C4-2B (cell line): ENCODE data around the gene ST6GALNAC2.

Experiments used
- H3K27ac ChIP-seq: fragments of 450-650 bp; 2 replicates; pipeline ENCODE4 v1.5.1; 2017
- ZFX ChIP-seq: fragments of 450-650 bp; IDR thresholded peaks from 2 replicates; pipeline ENCODE4 v1.6.1; 2017
- TF ChIP-seq, protein P1 (sequence below): fragments of 450-650 bp; conservative IDR thresholded peaks from 2 replicates; pipeline ENCODE4 v1.5.1; 2017; ENCODE audit warnings: mild to moderate bottlenecking

The ST6GALNAC2 gene

DNA sequence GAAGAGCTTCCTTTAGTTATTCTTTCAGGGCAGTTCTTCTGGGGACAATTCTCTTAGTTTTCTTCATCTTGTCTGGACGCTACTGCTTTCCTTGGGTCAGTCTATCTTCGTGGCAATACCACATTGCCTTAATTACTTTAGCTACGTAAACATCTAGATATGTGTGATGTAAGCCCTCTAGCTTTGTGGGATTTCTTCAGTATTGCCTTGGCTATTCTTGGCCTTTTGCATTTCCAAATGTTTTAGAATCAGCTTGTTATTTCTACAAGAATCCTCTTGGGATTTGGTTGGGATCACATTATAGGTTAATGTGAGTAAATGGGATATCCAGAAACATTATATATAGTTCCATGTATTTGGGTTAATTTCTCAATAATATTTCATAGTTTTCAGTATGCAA is 9.0 kb upstream of the ST6GALNAC2 start:
- TF ChIP-seq, protein P1, sequence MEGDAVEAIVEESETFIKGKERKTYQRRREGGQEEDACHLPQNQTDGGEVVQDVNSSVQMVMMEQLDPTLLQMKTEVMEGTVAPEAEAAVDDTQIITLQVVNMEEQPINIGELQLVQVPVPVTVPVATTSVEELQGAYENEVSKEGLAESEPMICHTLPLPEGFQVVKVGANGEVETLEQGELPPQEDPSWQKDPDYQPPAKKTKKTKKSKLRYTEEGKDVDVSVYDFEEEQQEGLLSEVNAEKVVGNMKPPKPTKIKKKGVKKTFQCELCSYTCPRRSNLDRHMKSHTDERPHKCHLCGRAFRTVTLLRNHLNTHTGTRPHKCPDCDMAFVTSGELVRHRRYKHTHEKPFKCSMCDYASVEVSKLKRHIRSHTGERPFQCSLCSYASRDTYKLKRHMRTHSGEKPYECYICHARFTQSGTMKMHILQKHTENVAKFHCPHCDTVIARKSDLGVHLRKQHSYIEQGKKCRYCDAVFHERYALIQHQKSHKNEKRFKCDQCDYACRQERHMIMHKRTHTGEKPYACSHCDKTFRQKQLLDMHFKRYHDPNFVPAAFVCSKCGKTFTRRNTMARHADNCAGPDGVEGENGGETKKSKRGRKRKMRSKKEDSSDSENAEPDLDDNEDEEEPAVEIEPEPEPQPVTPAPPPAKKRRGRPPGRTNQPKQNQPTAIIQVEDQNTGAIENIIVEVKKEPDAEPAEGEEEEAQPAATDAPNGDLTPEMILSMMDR, result no peak
- no peak for TF ChIP-seq ZFX
- H3K27ac ChIP-seq, result no peak overlapping the region

DNA sequence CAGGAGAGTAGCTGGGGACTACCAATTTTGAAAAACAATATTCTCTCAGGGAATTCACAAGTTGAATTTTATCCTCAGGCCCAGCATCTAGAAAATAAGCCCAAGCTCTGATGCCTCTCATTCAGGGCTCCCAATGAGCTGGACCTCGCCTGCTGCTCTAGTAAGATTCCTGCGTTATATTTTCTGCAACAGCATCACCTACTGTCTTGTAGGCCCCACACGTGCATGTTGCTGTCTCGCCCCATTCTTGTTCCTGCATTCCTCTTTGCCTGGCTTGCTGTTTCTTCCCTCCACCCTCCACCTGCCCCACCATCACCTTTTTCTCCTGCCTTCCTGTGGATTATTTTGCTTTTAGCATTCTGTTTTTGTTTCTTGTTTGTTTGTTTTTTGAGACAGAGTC is 8.3 kb upstream of the ST6GALNAC2 start:
- no peak overlapping the region for H3K27ac ChIP-seq
- TF ChIP-seq, protein P1, result no peak
- no peak for TF ChIP-seq ZFX

DNA sequence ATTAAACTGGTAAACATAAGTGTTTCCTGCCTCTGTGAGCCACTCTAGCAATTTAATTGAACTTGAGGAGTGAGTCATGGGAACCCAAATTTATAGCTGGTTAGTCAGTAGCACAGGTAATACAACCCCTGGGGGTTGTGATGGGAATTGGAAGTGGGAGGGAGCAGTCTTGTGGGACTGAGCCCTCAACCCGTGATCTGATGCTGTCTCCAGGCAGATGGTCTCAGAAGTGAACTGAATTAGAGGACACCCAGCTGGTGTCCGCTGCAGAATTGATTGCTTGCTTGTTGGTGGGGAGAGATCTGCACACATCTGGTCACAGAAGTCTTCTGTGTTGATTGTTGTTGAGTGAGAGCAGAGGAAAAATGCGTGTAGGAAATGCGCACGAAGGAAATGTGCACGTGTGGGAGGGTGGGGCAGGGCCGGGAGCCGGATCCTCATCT is 7.7 kb upstream of the ST6GALNAC2 start:
- TF ChIP-seq, protein P1, result no peak
- TF ChIP-seq ZFX, result no peak
- H3K27ac ChIP-seq, result no peak overlapping the region

DNA sequence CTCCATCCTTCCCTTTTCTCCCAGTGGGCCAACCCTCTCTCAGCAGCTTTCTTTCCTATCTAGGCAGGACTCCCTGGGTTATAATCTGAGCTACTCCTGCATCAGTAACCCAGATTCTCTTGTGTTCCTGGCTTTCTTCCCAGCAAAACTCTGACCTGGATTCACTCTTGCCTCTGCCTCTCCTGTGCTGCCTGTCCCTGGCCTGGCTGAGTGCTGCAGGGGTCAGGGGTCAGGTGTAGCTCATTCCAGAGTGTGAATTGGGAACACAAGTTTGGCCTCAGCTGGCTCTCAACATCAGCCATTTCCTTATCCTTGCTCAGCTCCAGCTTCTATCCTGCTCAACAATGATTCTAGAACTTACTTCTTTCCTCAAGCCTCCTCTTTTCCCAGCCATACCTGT is 2.5 kb upstream of the ST6GALNAC2 start:
- no peak overlapping the region for H3K27ac ChIP-seq
- TF ChIP-seq, protein P1, result no peak
- TF ChIP-seq ZFX, result no peak

DNA sequence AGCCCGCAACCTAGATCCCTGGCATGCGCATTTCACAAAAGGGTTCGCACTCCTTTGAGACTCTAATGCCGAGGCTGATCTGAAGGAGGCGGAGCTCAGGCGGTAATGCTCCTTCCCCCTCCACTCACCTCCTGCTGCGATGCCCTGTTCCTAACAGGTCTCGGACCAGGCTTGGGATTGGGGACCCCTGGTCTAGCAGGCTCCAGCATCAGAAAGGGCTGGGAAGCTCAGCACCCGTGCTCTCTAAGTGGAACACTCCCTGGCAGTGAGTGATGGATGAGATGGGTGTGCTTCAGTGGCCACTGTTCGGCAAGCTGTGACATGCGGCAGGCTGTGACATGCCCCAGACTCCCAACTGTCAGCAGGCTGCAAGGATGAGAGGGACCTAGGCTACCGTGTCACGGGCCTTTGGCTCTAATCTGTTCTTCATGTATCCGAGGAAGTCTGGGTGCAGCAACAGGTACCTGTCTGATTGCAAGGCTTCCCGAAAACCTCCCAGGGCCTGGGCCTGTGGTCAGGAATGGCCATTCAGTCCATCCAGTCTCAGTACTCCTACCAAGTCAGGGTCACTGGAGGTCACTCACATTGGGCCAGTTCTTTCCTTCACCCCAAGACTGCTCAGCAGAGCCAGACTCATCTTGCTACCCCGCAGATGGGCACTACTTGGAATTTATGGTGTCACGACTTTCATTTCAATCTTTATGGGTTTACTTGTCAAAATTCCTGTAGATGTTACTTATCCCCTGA is 1.3 kb upstream of the ST6GALNAC2 start:
- H3K27ac ChIP-seq, result no peak overlapping the region
- TF ChIP-seq, protein P1, result no peak
- TF ChIP-seq ZFX, result no peak

DNA sequence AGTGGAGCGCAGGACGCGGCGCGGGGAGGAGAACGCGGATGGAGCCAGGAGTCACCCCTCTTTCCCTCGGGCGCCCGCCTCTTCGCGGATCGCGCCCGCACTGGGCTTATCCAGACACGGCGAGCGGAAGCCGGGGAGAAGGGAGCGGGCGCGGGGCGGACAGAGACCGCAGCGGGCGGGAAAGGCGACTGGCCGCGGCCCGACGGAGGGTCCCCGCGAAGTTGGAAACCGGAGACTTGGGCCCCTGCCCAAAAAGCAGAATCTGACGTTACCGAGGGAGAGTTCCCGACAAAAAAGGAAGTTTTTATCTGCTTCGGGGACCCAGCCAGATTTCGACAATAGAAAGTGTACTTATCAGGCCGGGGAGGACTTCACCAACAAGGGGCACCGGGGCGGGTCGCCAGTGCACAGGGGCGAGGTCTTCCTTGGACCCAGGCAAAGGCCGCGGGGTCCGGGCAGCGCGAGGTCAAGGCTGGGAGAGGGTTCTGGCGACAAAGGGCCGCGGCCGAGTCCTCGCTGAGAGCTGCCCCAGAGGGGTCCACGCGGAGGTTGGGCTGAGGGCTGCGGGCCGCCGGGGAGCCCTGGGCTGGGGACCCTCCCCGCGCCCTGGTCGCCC is 519 bp downstream of the ST6GALNAC2 start:
- no peak overlapping the region; the same call in 1 of the 2 replicates for H3K27ac ChIP-seq
- TF ChIP-seq, protein P1, result no peak
- TF ChIP-seq ZFX, result no peak

DNA sequence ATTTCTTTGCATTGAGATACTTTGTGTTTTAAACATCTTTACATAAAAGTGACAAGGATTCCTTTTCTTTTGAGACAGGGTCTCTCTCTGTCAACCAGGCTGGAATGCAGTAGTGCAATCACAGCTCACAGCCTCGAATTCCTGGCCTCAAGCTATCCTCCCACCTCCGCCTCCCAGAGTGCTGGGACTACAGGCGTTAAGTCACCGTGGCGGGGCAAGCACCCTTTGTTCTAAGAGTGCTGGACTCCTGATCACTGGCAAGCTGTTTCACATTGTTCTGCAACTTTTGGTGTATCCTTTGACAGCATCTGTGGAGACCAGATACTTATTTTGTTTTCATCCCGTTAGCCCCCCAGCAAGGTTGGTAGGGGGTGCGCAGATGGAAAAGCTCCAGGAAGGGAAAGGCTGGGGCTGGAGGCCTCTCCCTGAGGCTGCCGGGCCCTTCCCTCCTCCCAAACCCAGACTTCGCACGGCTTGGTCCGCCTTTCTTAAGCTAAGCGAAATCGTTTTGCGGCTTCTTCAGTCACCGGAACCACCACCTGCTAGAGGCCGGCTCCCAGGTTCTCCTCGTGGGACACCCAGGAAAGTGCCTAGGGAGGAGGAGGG is 1.1 kb downstream of the ST6GALNAC2 start:
- no peak for TF ChIP-seq ZFX
- TF ChIP-seq, protein P1, result no peak
- no peak overlapping the region for H3K27ac ChIP-seq
